NCI-H2196 (cell line): ENCODE results near the gene PPARGC1A.

Source experiments
- DNase-seq: peaks from one replicate; lab custom pipeline; 2025; ENCODE audit not compliant: unreplicated experiment; lab: John Stamatoyannopoulos, UW

PPARGC1A gene, protein sequence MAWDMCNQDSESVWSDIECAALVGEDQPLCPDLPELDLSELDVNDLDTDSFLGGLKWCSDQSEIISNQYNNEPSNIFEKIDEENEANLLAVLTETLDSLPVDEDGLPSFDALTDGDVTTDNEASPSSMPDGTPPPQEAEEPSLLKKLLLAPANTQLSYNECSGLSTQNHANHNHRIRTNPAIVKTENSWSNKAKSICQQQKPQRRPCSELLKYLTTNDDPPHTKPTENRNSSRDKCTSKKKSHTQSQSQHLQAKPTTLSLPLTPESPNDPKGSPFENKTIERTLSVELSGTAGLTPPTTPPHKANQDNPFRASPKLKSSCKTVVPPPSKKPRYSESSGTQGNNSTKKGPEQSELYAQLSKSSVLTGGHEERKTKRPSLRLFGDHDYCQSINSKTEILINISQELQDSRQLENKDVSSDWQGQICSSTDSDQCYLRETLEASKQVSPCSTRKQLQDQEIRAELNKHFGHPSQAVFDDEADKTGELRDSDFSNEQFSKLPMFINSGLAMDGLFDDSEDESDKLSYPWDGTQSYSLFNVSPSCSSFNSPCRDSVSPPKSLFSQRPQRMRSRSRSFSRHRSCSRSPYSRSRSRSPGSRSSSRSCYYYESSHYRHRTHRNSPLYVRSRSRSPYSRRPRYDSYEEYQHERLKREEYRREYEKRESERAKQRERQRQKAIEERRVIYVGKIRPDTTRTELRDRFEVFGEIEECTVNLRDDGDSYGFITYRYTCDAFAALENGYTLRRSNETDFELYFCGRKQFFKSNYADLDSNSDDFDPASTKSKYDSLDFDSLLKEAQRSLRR

DNA sequence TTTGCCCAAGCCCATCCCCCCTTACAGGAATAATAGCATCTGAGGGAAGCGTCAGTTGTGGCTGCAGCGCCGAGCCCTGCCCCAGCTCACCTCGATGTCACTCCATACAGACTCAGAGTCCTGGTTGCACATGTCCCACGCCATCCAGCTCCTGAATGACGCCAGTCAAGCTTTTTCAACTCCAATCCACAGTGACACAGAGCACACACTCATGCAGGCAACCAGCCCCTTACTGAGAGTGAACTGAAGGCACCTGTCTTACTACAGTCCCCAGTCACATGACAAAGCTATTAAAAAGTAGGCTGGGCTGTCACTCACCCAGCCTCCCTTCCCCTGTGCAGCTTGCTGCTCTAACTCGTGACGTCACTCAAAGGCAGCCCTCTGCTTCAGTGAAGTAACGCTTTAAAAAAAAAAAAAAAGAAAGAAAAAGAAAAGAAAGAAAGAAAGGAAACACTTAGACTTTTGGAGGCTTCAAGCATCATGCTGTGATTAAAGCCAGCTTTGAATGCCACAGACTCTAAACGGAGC lies at the start of gene PPARGC1A:
TSS of gene PPARGC1A (minus strand) at position 234 of the 528 bp plus-strand sequence. CDS start at position 144, 90 bp downstream.
- peak; percentile 74 for DNase-seq

DNA sequence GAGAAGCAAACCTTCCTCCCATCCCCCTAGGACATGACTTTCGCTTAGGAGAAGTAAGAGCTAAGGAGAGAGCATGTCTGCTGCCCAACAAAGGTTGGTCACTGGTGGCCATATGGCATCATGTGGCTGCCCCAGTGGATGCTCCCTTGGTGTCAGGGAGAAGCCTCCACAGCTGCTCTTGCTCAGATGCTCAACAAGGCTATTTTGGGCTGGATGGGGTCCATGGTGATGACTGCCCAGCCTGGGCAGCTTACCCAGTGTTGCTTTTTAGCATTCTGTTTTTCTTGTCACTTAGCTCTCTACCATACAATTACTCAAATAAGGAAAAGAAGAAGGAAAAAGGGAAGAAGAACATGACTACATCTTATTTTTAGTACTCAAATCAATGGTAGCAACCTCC lies 48.9 kb upstream of the PPARGC1A start:
- DNase-seq: no peak

DNA sequence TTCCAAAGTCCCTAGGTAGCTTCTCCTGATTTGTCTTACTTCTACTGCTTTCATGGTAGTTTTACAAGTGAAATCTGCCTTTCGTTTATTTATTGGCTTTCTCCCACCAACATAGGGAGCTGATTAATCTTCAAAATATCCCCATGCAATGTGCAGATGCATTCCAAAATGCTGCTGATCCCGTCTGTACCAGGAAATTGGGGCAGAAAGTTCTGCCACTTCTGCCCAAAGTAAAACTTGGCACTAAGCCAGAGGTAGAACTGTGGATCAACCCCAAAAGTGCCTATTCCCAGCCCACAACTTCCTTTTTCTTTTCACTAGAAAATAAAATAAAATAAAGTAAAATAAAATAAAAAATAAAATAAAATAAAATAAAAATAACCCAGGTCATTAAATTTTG lies 47.3 kb upstream of the PPARGC1A start:
- DNase-seq: no peak

DNA sequence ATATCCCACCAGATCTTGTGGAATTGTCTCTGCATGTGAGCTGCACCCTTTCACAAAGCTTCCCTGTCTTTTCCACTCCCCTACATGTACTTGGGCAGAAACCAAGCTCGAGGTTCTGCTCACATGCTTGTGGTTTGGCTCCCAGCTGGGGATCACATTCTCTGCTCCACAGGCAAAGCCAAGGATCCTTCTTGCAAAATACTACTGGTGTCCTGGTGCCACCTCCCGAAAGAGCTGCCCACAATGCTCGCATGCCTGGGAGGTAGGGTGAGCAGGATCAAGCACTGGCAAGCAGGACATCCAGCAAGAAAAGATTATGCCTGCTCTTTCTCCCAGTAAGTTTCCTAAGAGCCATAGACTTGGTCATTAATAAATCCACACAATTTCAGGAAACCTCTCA lies 45.1 kb upstream of the PPARGC1A start:
- peak; percentile 51 for DNase-seq

DNA sequence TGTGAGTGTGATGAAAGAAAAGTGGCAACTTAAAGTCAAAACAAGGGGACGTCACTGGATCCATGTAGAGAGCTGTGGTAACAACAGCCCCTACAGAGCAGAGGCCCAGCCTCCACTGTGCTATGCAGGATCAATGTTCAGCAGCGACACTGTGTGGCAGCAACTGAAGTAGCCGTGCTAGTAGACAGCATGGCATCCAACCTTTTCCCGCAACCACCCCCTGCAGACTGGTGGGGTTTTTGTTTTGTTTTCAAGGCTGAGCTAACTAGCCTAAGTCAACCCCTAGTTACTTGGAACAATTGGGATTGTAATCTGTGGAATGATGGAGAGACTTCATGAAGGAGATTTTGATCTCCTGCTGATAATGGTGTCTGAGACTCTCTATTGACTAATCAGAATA lies 44.4 kb upstream of the PPARGC1A start:
- no peak for DNase-seq

DNA sequence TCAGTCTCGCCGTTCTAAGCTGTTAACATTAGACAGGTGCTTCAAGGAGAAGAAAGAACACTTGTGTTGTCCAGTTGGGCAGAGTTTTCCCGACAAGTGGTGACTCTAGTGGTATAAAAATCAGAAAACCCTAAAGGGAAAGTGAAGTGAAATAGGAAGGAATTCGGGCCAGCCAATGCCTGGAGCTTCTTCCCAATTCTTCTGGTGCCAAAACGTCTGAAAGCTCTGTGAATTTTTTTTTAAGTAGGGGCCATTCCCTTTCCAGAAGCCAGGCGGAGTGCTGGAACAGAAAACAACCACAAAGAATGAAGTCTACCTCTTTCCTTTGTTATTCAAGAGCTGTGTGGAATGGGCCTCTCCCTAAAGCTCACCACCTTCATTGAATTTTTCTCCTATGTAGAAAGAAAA lies 43.1 kb upstream of the PPARGC1A start:
- DNase-seq: no peak

DNA sequence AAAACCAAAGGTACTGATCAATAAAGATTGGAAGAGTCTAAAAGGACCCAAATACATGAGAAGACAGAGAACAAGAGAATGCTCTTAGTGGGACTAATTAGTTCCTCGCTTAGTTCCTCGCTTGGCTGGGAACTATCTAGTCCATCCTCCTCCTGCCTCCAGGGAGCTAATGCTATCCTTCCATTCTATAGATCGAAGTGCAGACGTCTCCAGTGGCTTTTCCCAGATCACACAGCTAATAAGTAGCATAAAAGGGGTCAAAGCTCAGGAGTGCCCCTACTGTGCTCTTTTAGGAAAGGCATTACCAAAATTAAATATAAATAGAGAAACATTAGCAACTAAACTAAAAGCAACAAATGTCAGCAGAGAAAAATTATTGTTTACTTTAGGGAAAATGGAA lies 42.3 kb upstream of the PPARGC1A start:
- no peak for DNase-seq

DNA sequence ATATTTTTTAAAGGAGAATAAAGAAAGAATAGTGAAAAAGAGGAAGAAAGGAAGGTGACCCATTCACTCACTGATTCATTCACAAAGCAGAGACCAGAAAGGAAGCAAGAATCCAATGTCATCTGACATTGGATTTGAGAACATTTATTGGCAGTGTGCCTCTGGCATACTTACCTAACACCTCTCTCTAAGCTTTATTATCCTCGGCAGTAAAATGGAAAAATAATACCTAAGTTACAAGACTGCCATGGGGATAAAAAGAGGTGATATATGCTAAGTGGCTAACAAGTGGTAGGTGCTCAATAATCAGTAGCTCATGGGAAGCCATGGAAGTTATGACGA lies 41.6 kb upstream of the PPARGC1A start:
- DNase-seq: peak; percentile 41

DNA sequence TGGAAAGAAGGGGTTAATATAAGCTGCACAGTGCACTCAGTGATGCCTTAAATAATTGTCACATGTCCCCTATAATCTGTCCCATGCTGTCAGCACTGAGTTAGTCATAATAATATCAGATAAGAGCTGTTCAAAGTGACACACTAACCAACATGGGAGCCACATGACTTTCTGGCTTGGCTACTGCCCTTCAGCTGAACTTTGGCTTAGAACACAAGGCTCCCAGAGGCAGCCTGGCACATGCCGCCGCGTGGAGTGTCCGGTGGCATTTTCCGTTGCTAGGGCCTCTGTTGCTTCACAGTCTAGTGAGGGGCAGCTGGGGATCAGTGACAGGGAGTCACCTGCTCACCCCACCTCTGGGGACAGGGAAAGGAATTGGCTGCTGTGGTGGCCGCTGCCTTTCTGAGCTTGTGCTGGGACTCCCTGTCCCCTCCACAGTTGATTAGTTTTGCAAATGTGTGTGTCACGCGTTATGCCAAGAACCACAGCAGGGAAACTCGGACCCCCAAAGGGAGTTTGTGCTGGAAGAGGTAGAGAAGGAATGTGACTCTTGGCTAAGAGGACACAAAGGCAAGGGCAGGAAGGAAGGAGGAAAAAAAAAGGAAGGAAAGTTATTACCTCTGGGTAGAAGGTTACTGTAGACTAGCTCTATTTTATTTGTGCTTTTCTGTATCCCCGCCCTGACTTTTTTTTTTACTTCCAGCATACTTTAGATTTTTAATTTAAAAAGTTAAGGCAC lies 41.1 kb upstream of the PPARGC1A start:
- peak; percentile 29 for DNase-seq

DNA sequence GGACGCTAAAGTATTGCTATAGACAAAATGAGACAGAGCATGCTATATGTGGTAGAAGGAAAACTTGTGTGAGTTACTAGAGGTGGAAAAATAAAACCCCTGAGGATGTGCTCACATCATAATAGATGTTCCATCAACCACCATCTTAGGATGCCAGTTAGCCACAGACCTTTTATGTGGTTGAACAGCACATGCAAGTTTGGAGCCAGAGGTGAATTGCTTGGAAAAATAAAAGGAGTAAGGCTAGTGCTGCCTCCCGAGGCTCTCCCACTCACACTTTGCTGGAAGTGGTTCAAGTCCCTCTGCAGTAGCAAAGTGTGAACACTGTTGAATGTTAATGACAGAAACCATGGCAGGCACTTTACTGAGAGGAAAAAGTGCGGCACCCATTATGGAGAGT lies 39.4 kb upstream of the PPARGC1A start:
- no peak for DNase-seq

DNA sequence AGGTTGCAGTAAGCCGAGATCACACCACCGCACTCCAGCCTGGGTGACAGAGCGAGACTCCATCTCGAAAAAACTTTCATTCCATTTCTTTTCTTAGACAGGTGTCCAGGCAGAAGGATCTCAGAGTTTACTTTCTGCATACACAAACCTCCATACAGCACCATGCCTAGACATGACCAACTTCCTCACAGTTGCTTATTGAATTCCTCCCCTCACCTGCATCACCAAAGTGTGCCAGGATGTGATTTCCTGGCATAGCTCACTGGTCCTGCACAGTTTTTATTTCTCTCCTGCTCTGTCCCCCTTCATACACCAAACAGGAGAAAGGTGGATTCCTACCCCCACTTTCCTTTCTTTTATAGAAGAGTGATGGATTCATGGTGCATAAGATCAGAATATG lies 34.7 kb upstream of the PPARGC1A start:
- DNase-seq: no peak

DNA sequence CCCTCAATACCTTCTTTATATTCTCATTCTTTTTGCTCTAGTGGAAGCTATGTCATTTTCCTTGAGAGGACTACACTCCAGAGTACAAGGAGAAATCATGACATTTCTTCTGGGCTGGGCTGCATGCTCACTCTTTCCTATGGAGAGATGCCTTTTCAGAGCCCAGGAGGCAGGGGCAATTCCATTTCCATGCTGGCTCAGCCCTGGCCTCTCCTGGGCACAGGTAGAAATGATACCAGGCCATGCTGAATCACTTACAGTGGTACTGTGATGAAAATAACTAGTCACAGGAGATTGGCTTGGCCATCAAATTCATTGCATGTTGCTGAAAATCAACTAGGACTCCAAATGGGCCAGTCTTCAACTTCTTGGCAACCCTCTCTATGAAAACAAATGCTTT lies 34.0 kb upstream of the PPARGC1A start:
- no peak for DNase-seq

DNA sequence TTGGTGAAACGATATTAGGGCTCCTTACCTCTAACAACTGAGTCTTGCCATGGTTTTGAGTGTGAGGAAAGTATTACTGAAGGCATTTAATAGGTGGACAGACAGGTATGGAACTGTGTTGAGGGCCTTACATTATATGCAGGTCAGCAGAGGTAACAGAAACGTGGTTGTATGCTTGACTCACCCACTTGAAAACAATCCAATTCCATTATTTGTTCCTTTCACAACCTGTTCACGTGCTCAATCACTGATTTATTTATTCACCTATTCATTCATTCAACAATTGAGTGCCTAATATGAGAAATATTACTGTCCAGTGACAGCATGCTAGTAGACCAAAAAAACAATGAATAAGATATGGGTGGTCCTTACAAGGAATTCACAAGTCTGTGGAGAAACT lies 33.3 kb upstream of the PPARGC1A start:
- no peak for DNase-seq

DNA sequence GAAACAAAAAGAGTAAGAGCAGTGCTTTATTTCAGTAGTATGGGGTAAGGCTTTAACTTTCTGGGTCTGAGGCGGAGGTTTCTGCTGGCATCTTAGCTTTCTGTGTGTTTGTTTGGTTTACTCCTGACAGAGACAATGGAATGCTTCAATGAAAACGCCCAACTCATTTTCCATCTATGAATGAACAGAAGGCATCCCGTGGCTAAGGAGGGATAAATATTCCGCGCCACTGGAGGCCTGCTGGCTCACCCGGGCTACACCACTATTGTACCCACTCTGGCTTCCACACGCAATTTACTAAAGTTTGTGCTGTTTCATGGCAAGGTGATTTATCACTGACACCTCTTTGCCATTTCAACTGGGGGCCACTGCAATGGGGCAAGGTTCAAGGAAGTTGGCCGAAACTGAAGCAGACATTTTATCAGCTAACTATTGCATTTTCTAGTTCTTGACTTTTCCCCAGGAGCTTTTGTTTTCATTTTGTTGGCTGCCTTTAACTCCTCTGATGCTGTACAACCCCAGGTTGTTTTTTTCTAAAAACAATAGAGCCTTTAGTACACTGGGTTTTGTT lies 32.8 kb upstream of the PPARGC1A start:
- no peak for DNase-seq

DNA sequence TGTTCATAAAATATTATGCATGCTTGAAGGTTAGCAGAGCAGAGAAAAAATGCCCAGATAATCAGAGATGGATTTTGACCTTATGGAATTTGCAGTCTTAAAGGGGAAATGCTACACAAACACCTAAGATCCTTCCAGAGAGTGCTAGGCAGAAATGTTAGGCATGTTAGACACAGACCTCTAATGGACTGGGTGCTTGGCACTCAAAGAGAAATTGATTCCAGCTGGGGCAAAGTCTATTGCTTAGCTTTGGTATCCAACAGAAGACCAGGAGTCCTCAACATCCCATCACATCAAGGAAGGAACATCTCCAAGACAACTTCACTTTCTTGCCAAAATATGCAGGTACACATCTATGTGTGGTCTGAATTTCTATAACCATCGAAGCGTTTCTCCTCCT lies 32.2 kb upstream of the PPARGC1A start:
- no peak for DNase-seq

DNA sequence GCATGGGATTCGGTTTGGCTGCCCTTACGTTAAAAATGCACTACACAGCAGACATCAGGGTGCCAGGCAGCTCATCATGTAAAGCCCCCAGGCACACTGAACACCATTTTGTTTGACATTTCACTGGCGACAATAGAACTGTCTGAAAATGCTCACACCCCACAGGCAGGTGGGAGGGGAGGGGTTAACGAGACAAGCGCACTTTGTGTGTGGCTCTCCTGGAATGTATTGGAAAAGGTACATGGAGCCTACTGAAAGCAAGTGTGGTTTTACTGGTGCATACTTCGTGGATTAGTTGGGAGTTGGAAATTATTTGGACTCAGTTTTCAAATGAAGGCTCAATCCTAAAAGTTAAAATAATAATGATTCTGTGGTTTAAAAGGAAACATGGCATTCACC lies 31.6 kb upstream of the PPARGC1A start:
- no peak for DNase-seq

DNA sequence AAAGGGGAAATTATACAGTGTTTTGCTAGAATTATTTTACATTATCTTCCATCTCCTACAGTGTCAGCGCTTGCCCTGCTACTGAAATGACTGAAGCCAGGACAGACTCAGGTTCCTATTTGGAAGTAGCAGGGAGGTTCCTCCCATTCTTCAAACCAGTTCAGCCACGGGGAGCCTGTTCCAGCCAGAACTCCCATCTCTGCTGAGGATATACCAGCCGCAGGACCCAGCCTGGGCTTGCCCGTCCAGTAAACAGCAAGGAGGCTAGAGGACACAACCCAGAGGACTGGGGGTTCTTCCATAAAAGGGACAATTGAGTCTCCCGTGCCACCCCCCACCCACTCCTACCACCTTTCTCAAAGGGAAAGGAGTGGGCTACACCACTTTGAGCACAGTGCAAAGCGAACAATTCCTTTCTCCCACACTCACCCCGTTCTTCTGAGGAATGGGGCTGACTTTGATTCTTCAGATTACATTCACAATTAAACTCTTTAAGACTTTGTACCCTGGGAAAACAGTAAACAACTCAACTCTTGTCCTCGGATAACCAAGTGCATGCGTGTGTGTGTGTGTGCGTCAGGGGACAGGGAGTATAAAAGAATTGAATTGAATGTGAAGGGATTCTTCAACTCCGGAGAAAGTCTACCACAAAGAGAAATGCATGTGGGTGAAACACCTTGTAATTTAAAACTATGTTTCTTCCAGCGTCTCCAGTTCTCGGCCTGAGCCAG lies 31.0 kb upstream of the PPARGC1A start:
- DNase-seq: no peak

DNA sequence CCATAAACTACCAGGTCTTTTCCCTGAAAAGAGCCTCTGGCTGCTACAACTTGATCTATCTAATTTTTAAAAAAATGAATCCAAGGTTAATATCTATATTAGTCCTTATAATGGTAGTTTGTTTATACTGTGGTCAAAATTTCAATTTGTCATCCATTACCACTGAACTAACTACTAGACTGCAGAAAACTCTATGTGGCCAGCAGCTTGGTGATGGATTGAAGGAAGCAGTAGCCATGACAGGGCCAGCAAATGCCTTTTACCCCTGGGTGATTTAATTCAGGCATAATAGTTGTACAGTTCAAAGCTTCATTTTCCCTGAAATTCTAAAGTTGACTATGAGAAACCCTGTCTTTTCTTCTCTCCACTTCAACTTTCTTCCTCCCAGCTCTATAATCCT lies 30.4 kb upstream of the PPARGC1A start:
- DNase-seq: no peak

DNA sequence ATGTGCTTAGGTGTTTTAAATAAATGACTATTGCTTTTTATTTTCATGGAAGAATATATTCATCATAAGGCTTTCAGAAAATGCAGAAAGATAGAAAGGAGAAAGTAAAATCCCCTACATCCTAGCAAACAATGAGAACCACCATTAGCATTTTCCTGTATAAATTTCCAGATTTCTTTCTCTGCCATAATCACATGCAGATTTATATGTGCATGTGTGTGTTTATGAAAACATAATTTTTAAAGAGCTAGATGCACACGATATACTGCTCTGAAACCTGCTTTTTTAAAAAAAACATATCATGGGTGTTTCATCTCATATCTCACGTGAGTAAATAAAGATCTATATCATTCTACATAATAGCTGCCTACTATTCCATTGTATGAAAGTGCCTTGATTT lies 26.4 kb upstream of the PPARGC1A start:
- DNase-seq: no peak

DNA sequence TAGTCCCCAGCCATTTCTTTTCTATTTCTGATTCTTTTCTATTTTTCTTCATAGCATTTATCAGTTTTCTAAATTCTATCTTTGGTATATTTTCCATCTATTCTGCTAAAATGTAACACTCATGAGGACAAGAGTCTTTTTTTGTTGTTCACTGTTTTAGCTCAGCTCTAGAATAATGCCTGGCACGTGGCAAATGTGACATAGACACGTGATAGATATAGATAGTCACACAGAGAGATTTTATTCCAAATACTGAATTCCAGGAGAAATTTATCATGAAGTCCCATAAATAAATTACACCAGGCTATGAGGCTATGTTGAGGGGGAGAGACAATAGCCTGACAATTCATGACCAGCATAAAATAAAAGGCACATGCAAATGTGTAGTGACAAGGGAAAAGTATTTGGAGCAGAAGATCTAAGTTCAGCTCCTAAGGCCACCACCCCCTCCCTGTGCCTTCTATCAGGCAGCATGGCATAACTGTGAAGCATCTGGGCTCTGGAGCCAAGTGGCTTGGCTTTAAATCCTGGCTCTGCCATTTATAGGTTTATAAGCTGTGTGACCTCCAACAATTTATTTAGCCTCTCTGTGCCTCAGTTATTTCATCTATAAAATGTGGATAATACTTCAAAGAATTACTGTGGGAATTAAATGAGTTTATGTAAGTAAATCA lies 25.7 kb upstream of the PPARGC1A start:
- no peak for DNase-seq
